T-helper 2 cell treated with Interferon-gamma antibody and Interleukin-4, amounts not matched to agents 5 μg/mL and 100 μg/mL, for 36 hours (primary cell): ENCODE results near the gene CSTF2T.

ENCODE experiments used
- DNase-seq: peaks from one replicate; pipeline ENCODE4 v3.0.0; 2021; ENCODE audit warnings: low spot score
- H3K27ac Mint-ChIP-seq: one replicate; pipeline ENCODE4 v1.8.0; 2021; ENCODE audit warnings: mild to moderate bottlenecking, mixed read lengths
- H3K27me3 Mint-ChIP-seq: one replicate; pipeline ENCODE4 v1.8.0; 2021; ENCODE audit warnings: low read depth, mixed read lengths
- H3K36me3 Mint-ChIP-seq: one replicate; pipeline ENCODE4 v1.8.0; 2021; ENCODE audit warnings: low read depth, mixed read lengths
- H3K4me1 Mint-ChIP-seq: one replicate; pipeline ENCODE4 v1.8.0; 2021; ENCODE audit warnings: low read depth, mixed read lengths
- H3K4me3 Mint-ChIP-seq: one replicate; pipeline ENCODE4 v1.8.0; 2022; ENCODE audit warnings: mild to moderate bottlenecking, moderate library complexity, mixed read lengths
- H3K9me3 Mint-ChIP-seq: one replicate; pipeline ENCODE4 v1.8.0; 2021; ENCODE audit warnings: mixed read lengths

The CSTF2T gene

DNA sequence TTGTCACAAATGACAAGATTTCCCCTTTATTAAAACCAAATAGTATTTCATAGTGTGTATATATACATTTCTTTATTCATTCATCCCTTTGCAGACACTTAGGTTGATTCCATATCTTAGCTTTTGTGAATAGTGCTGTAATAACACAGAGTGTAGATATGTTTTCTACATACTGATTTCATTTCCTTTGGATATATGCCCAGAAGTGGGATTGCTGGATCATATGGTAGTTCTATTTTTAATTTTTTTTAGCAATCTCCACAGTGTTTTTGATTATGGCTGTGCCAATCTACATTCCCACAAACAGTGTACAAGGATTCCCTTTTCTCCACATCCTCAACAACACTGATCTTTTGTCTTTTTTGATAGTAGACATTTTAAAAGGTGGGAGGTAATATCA, 46.4 kb downstream of the CSTF2T start:
- no peak overlapping the region for H3K4me3 Mint-ChIP-seq
- DNase-seq: no peak
- H3K36me3 Mint-ChIP-seq: no peaks in the 10 kb centered on the region
- H3K9me3 Mint-ChIP-seq: no peaks in the 10 kb centered on the region
- no peak overlapping the region for H3K27ac Mint-ChIP-seq
- no peaks in the 10 kb centered on the region for H3K4me1 Mint-ChIP-seq
- peaks cover 3% of the 10 kb centered on the region for H3K27me3 Mint-ChIP-seq

GRCh38 chr10:51651063-51651462, 48.3 kb downstream of the CSTF2T start:
- H3K4me1 Mint-ChIP-seq: no peaks in the 10 kb centered on the region
- H3K27ac Mint-ChIP-seq: no peak overlapping the region
- H3K36me3 Mint-ChIP-seq: no peaks in the 10 kb centered on the region
- DNase-seq: no peak
- no peak overlapping the region for H3K4me3 Mint-ChIP-seq
- H3K27me3 Mint-ChIP-seq: no peaks in the 10 kb centered on the region
- no peaks in the 10 kb centered on the region for H3K9me3 Mint-ChIP-seq

DNA sequence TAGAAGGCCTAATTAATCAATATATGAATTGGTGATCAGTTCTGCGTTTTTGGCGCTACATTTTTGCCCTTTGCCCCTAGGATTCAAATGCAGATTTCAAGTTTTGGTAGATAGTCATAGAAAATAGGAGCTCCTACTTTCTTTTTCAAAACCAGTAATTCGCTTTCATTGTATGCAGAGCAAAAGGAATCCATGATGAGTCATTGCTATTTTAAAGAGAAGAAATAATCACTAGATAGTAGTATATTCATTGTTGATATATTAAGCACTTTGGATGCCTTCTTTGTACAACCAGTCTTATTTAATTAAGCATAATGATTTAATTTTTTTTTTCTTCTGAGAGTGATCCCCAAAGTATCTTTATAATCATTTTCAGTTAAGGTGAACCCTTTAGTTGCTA, 50.3 kb downstream of the CSTF2T start:
- no peak for DNase-seq
- Mint-ChIP-seq H3K27ac (no peak overlapping the region), H3K27me3 (no peaks in the 10 kb centered on the region), H3K9me3 (no peaks in the 10 kb centered on the region), H3K4me1 (no peaks in the 10 kb centered on the region), H3K36me3 (no peaks in the 10 kb centered on the region), H3K4me3 (no peak overlapping the region)
